GM23248 (cell line): ENCODE measurements around the gene ADAMTS3. TPM values are rescaled to one million over a fixed set of nuclear protein-coding genes. Genes with fewer than 3 reads are reported as not detected.

ENCODE experiments used
- DNase-seq: peaks from one replicate; pipeline ENCODE4 v3.0.0-alpha.2; 2015
- H2AFZ ChIP-seq: fragments of 200-600 bp; sonication (generic); 2 replicates; pipeline ENCODE4 v1.6.1; 2016; ENCODE audit warnings: antibody characterized with exemption
- H3F3A ChIP-seq: fragments of 200-600 bp; sonication (generic); 2 replicates; pipeline ENCODE4 v1.6.1; 2016; ENCODE audit warnings: mild to moderate bottlenecking, antibody characterized with exemption, mixed run types; ENCODE audit not compliant: insufficient read depth
- H3K27ac ChIP-seq: fragments of 200-600 bp; sonication (generic); 2 replicates; pipeline ENCODE4 v1.5.1; 2016; ENCODE audit warnings: mild to moderate bottlenecking
- H3K27me3 ChIP-seq: fragments of 200-600 bp; sonication (generic); replicated peaks from 2 replicates; pipeline ENCODE4 v1.6.1; 2016; ENCODE audit warnings: mild to moderate bottlenecking; ENCODE audit not compliant: insufficient read depth
- H3K36me3 ChIP-seq: fragments of 200-600 bp; sonication (generic); 2 replicates; pipeline ENCODE4 v1.6.1; 2016; ENCODE audit warnings: low read depth, mild to moderate bottlenecking
- H3K4me1 ChIP-seq: fragments of 200-600 bp; sonication (generic); 2 replicates; pipeline ENCODE4 v1.6.1; 2016; ENCODE audit warnings: mild to moderate bottlenecking; ENCODE audit not compliant: insufficient read depth
- H3K4me2 ChIP-seq: fragments of 200-600 bp; sonication (generic); one replicate; pipeline ENCODE4 v1.6.1; 2016; ENCODE audit warnings: mild to moderate bottlenecking; ENCODE audit not compliant: unreplicated experiment
- H3K4me3 ChIP-seq: fragments of 200-600 bp; sonication (generic); 2 replicates; pipeline ENCODE4 v1.5.1; 2016; ENCODE audit warnings: mild to moderate bottlenecking
- H3K79me2 ChIP-seq: fragments of 200-600 bp; sonication (generic); 2 replicates; pipeline ENCODE4 v1.6.1; 2016; ENCODE audit warnings: mild to moderate bottlenecking; ENCODE audit not compliant: insufficient read depth
- H3K9ac ChIP-seq: fragments of 200-600 bp; sonication (generic); 2 replicates; pipeline ENCODE4 v1.6.1; 2016; ENCODE audit warnings: mild to moderate bottlenecking
- H3K9me2 ChIP-seq: fragments of 200-600 bp; sonication (generic); 2 replicates; pipeline ENCODE4 v1.6.1; 2016; ENCODE audit warnings: mixed run types, mild to moderate bottlenecking, moderate library complexity; ENCODE audit not compliant: insufficient read depth
- H3K9me3 ChIP-seq: fragments of 200-600 bp; sonication (generic); one replicate; pipeline ENCODE4 v1.6.1; 2017; ENCODE audit warnings: low read depth
- H4K20me1 ChIP-seq: fragments of 200-600 bp; sonication (generic); 2 replicates; pipeline ENCODE4 v1.6.0; 2016; ENCODE audit not compliant: insufficient read depth
- EZH2 ChIP-seq: fragments of 200-600 bp; sonication (generic); IDR thresholded peaks from 2 replicates; pipeline ENCODE4 v1.6.1; 2018; ENCODE audit warnings: antibody characterized with exemption, mild to moderate bottlenecking; ENCODE audit not compliant: insufficient read depth, poor library complexity, severe bottlenecking
- EZH2phosphoT487 ChIP-seq: fragments of 200-600 bp; sonication (generic); IDR thresholded peaks from 2 replicates; pipeline ENCODE4 v1.6.1; 2018; ENCODE audit warnings: antibody characterized with exemption, moderate library complexity, mild to moderate bottlenecking, low read depth; ENCODE audit not compliant: insufficient read depth
- WGBS, 2 experiments: methylation state at CpG; one replicate each; pipeline ENCODE4 v1.1.6; 2015 to 2017; ENCODE audit warnings: low lambda C conversion rate in 2 of 2, low coverage in 1 of 2; ENCODE audit errors: missing lambda C conversion rate in 2 of 2; 5-methylcytosine and 5-hydroxymethylcytosine counted together
- in situ Hi-C: fragments of 300-500 bp; cut with MboI; formaldehyde crosslinking; loops from 2 replicates; pipeline ENCODE4 v1.15.0; 2020
- polyA plus RNA-seq: library from polyadenylated mRNA; unstranded; fragments of >200 nt; fragmentation: Nextera tagmentation; extraction: Ambion mirVana; gene quantifications from 2 replicates; pipeline ENCODE4 v1.2.1, GENCODE V29; 2016
- total RNA-seq: library from RNA; depleted of rRNA; stranded (reverse); fragments of >200 nt; shearing (Covaris generic); gene quantifications from 2 replicates; pipeline ENCODE4 v1.2.3, GENCODE V29; 2014

The ADAMTS3 gene
- total and polyA plus RNA-seq, 2 experiments from 2014 or later, result 0.20 to 0.43 TPM

DNA sequence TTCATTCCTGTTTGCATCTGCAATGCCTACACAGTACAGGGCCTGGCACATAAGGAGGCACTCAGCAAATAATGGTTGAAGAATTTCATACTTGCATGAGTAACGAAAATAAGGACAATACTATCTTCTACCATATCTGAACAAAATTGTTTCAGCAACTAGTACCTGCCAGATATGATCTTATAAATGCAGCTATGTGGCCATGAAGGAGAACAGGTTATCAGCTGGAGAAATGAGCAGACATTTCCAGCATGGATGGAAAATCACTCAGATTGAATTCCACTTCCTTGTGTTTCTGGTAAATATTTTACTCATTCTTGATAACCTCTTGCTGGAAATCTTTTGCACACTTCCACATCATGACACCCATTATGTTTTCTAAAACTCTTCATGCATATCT is 204.0 kb downstream of the ADAMTS3 start:
- 94% methylated on average over 1 of the region's 1 CpG for WGBS, 2 experiments
- Histone ChIP-seq H3K4me2 (no peak overlapping the region), H3F3A (peaks cover 13% of the 10 kb centered on the region; the same call in 1 of the 2 replicates), H3K27ac (no peak overlapping the region), H3K9me2 (no peaks in the 10 kb centered on the region), H4K20me1 (no peaks in the 10 kb centered on the region), H3K9me3 (no peaks in the 10 kb centered on the region), H3K79me2 (no peaks in the 10 kb centered on the region), H3K9ac (no peak overlapping the region), H3K4me1 (peaks cover 13% of the 10 kb centered on the region), H3K27me3 (no peaks in the 10 kb centered on the region), H2AFZ (no peak overlapping the region), H3K4me3 (no peak overlapping the region), H3K36me3 (no peaks in the 10 kb centered on the region)
- TF ChIP-seq EZH2phosphoT487, result no peak
- TF ChIP-seq EZH2, result no peak
- no peak for DNase-seq
- in situ Hi-C loops, result no loop called here

- Histone ChIP-seq H3K9me2 (no peaks in the 10 kb centered on the region), H4K20me1 (no peaks in the 10 kb centered on the region), H3K79me2 (no peaks in the 10 kb centered on the region), H3F3A (no peaks in the 10 kb centered on the region), H3K36me3 (no peaks in the 10 kb centered on the region), H3K4me3 (no peak overlapping the region), H3K4me1 (no peaks in the 10 kb centered on the region), H3K9ac (no peak overlapping the region), H3K9me3 (no peaks in the 10 kb centered on the region), H3K27ac (no peak overlapping the region), H2AFZ (no peak overlapping the region), H3K27me3 (no peaks in the 10 kb centered on the region), H3K4me2 (no peak overlapping the region)
- in situ Hi-C loops, result no loop called here
- TF ChIP-seq EZH2phosphoT487 (no peak), EZH2 (no peak)
- WGBS, 2 experiments, result 88 to 91% methylated on average over 6 of the region's 6 CpGs
- no peak for DNase-seq
These were observed 208.9 kb downstream of the ADAMTS3 start for GRCh38 chr4:72360075-72360474.

DNA sequence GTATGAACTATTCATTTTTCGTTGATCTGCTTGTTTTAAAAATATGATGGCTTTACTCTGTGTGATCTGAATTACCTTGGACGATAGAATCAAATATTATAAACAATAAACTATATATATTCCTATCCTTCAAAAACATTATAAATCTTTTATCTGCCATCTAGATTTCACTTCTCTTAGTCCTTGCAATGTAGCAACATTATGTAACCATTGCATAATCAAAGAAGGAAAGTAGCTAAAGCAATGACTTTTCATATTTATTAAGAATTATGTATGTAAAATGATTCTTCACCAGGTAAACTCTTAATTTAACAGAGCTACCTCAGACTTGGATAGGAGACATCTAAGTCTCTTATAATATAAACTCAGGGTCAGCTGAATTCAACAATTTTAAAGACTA is 210.5 kb downstream of the ADAMTS3 start:
- Histone ChIP-seq H2AFZ (0 out of 2 replicates have a peak overlapping the region, but pooled peaks have one; percentile 9), H3K9me3 (no peaks in the 10 kb centered on the region), H3K9ac (no peak overlapping the region), H4K20me1 (no peaks in the 10 kb centered on the region), H3F3A (no peaks in the 10 kb centered on the region), H3K4me1 (no peaks in the 10 kb centered on the region), H3K27me3 (no peaks in the 10 kb centered on the region), H3K9me2 (no peaks in the 10 kb centered on the region), H3K79me2 (no peaks in the 10 kb centered on the region), H3K4me3 (no peak overlapping the region), H3K4me2 (no peak overlapping the region), H3K36me3 (no peaks in the 10 kb centered on the region), H3K27ac (no peak overlapping the region)
- DNase-seq, result peak; percentile 19
- in situ Hi-C loops, result no loop called here
- WGBS, 2 experiments, result 85 to 86% methylated on average over 2 of the region's 2 CpGs
- TF ChIP-seq EZH2 (no peak), EZH2phosphoT487 (no peak)

DNA sequence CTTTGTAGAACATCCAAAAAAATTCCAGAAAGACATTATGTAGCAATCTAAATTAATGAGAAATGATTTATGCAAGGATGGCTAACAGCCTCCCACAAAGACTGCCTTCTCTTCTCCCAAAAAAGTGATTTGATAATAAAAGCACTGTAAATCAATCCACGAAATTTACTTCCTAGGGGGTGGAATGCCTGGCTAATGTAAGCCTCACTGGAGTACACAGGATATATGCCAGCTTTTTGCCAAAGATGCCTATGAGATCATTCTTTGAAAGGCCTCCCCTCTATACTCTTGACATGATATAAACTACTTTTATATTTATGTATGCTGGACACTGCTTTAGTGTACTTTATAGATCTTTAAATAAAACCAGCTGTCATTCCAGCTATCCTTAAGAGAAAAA is 211.1 kb downstream of the ADAMTS3 start:
- Histone ChIP-seq H3K79me2 (no peaks in the 10 kb centered on the region), H3K36me3 (no peaks in the 10 kb centered on the region), H3K27ac (no peak overlapping the region), H3K4me1 (no peaks in the 10 kb centered on the region), H3K9ac (no peak overlapping the region), H3K4me2 (no peak overlapping the region), H3K4me3 (no peak overlapping the region), H2AFZ (no peak overlapping the region), H3K9me2 (no peaks in the 10 kb centered on the region), H3F3A (no peaks in the 10 kb centered on the region), H3K27me3 (no peaks in the 10 kb centered on the region), H4K20me1 (no peaks in the 10 kb centered on the region), H3K9me3 (no peaks in the 10 kb centered on the region)
- TF ChIP-seq EZH2phosphoT487 (no peak), EZH2 (no peak)
- no peak for DNase-seq
- WGBS, 2 experiments, result 22 to 55% methylated on average over 1 of the region's 1 CpG
- in situ Hi-C loops, result no loop called here

GRCh38 chr4:72352711-72353110 is 216.3 kb downstream of the ADAMTS3 start:
- in situ Hi-C loops, result no loop called here

More at GRCh38 chr4:72352711-72353110, 216.3 kb downstream of the ADAMTS3 start:
- Histone ChIP-seq H3K36me3 (no peaks in the 10 kb centered on the region), H3K79me2 (no peaks in the 10 kb centered on the region), H3K27me3 (no peaks in the 10 kb centered on the region), H3K9ac (no peak overlapping the region), H3K4me1 (no peaks in the 10 kb centered on the region; the same call in 1 of the 2 replicates), H4K20me1 (no peaks in the 10 kb centered on the region), H3K4me2 (no peak overlapping the region), H3K4me3 (no peak overlapping the region), H3F3A (no peaks in the 10 kb centered on the region), H2AFZ (no peak overlapping the region; the same call in 1 of the 2 replicates), H3K9me3 (no peaks in the 10 kb centered on the region), H3K9me2 (no peaks in the 10 kb centered on the region), H3K27ac (no peak overlapping the region)
- 61 to 65% methylated on average over 4 of the region's 4 CpGs for WGBS, 2 experiments
- peak; percentile 13 for DNase-seq
- TF ChIP-seq EZH2phosphoT487 (no peak), EZH2 (no peak)
